Trophoblast cell (in vitro differentiated cells and primary cell): ENCODE results near the gene KIAA2012.
A peak's percentile ranks its signal among the peaks of the same experiment; 100 is the strongest.

Source experiments
- DNase-seq, 2 donors: peaks; one replicate each; pipeline ENCODE4 v3.0.0-alpha.2; 2016
- H2AFZ ChIP-seq: 2 replicates; pipeline ENCODE4 v1.6.1; 2013; ENCODE audit warnings: low read length, moderate library complexity, mild to moderate bottlenecking; ENCODE audit not compliant: insufficient read depth, poor library complexity
- H2AK5ac ChIP-seq: 2 replicates; pipeline ENCODE4 v1.6.1; 2013; ENCODE audit warnings: mild to moderate bottlenecking, low read length
- H2BK120ac ChIP-seq: 2 replicates; pipeline ENCODE4 v1.6.1; 2013; ENCODE audit warnings: low read length, mild to moderate bottlenecking, moderate library complexity; ENCODE audit not compliant: insufficient read depth, poor library complexity
- H2BK12ac ChIP-seq: 2 replicates; pipeline ENCODE4 v1.6.1; 2013; ENCODE audit warnings: mild to moderate bottlenecking, low read length, moderate library complexity
- H2BK5ac ChIP-seq: 2 replicates; pipeline ENCODE4 v1.6.1; 2013; ENCODE audit warnings: low read length, low read depth, moderate library complexity, mild to moderate bottlenecking; ENCODE audit not compliant: poor library complexity
- H3K14ac ChIP-seq: 2 replicates; pipeline ENCODE4 v1.6.1; 2013; ENCODE audit warnings: mild to moderate bottlenecking, low read length
- H3K18ac ChIP-seq: 2 replicates; pipeline ENCODE4 v1.6.1; 2013; ENCODE audit warnings: mild to moderate bottlenecking, low read length
- H3K23ac ChIP-seq: 2 replicates; pipeline ENCODE4 v1.6.1; 2013; ENCODE audit warnings: low read length
- H3K27ac ChIP-seq: 2 replicates; pipeline ENCODE4 v1.5.1; 2013; ENCODE audit warnings: low read depth, mild to moderate bottlenecking, inconsistent platforms, low read length, moderate library complexity
- H3K27me3 ChIP-seq: 2 replicates; pipeline ENCODE4 v1.6.1; 2013; ENCODE audit warnings: inconsistent platforms, mild to moderate bottlenecking, low read length, moderate library complexity; ENCODE audit not compliant: insufficient read depth
- H3K36me3 ChIP-seq, 2 experiments: 1 replicate in 1 of 2; 2 replicates in 1 of 2; pipeline ENCODE4 v1.6.1; 2013; ENCODE audit warnings: low read length in 2 of 2, mild to moderate bottlenecking in 2 of 2, moderate library complexity in 1 of 2; ENCODE audit not compliant: insufficient read depth in 2 of 2, control insufficient read depth in 1 of 2
- H3K4ac ChIP-seq: 2 replicates; pipeline ENCODE4 v1.6.1; 2013; ENCODE audit warnings: low read depth, mild to moderate bottlenecking, low read length, moderate library complexity
- H3K4me1 ChIP-seq, 2 experiments: 1 replicate in 1 of 2; 2 replicates in 1 of 2; pipeline ENCODE4 v1.6.1; 2013; ENCODE audit warnings: low read length in 2 of 2, mild to moderate bottlenecking in 2 of 2, moderate library complexity in 1 of 2; ENCODE audit not compliant: insufficient read depth in 2 of 2, control insufficient read depth in 1 of 2
- H3K4me2 ChIP-seq: 2 replicates; pipeline ENCODE4 v1.6.1; 2013; ENCODE audit warnings: inconsistent platforms, mild to moderate bottlenecking, low read length, moderate library complexity
- H3K4me3 ChIP-seq: 2 replicates; pipeline ENCODE4 v1.5.1; 2013; ENCODE audit warnings: mild to moderate bottlenecking, low read depth, low read length, inconsistent platforms
- H3K79me1 ChIP-seq: one replicate; pipeline ENCODE4 v1.6.1; 2013; ENCODE audit warnings: low read length
- H3K79me2 ChIP-seq: 2 replicates; pipeline ENCODE4 v1.6.1; 2013; ENCODE audit warnings: low read length, mild to moderate bottlenecking; ENCODE audit not compliant: control insufficient read depth, insufficient read depth, poor library complexity
- H3K9ac ChIP-seq: 2 replicates; pipeline ENCODE4 v1.6.1; 2013; ENCODE audit warnings: mild to moderate bottlenecking, low read length
- H3K9me3 ChIP-seq: 2 replicates; pipeline ENCODE4 v1.6.1; 2013; ENCODE audit warnings: low read depth, mild to moderate bottlenecking, control low read depth, inconsistent platforms, low read length; ENCODE audit not compliant: insufficient read depth
- H4K12ac ChIP-seq: 2 replicates; pipeline ENCODE4 v1.6.1; 2013; ENCODE audit warnings: low read depth, mild to moderate bottlenecking, low read length, moderate library complexity
- H4K8ac ChIP-seq: 2 replicates; pipeline ENCODE4 v1.6.1; 2013; ENCODE audit warnings: low read depth, mild to moderate bottlenecking, low read length, moderate library complexity
- H4K91ac ChIP-seq: one replicate; pipeline ENCODE4 v1.6.1; 2013; ENCODE audit warnings: low read depth, mild to moderate bottlenecking, low read length, moderate library complexity
- WGBS: extraction: QIAGEN DNeasy Blood & Tissue Kit; methylation state at CpG from one replicate; pipeline ENCODE4 v1.1.7; 2013; ENCODE audit warnings: missing lambda C conversion rate; ENCODE audit not compliant: insufficient read length, insufficient coverage; ENCODE audit errors: extremely low coverage; 5-methylcytosine and 5-hydroxymethylcytosine counted together

KIAA2012 gene

DNA sequence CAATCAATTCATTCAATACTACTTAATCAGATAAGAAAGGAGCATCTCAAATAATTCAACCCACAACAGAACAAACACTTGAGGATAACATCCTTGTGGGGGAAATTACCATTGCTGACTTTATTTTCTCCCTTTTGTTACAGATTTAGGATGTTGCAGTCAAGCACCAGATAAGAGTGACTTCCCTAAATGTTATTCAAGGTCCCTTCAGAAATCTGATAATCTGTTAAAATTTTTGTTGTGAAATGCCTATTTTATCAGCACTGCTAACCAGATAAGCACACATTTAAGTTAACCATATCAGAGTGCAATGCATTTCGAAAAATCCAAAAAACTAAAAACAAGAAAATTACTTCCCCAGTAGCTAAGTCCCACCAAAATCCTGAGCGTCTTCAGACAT lies 131.8 kb downstream of the KIAA2012 start:
- DNase-seq, result peak; percentile 8 to 86
- Histone ChIP-seq H3K79me1 (no peaks in the 10 kb centered on the region), H4K8ac (no peak overlapping the region), H3K36me3 (peaks cover 4 to 7% of the 10 kb centered on the region in 2 experiments), H3K4me1 (no peaks in the 10 kb centered on the region), H2BK5ac (no peak overlapping the region), H4K91ac (no peak overlapping the region), H2AFZ (no peak overlapping the region), H3K27ac (no peak overlapping the region), H2BK12ac (no peak overlapping the region), H3K4ac (no peak overlapping the region), H3K18ac (no peak overlapping the region), H2BK120ac (no peak overlapping the region), H3K27me3 (no peaks in the 10 kb centered on the region), H3K4me3 (no peak overlapping the region), H3K14ac (no peak overlapping the region), H2AK5ac (no peak overlapping the region), H3K4me2 (no peak overlapping the region), H3K23ac (no peak overlapping the region), H3K9me3 (no peaks in the 10 kb centered on the region), H3K9ac (no peak overlapping the region), H3K79me2 (no peaks in the 10 kb centered on the region), H4K12ac (no peak overlapping the region)
- WGBS, result no CpG with 5 or more reads among the region's 2 CpGs

DNA sequence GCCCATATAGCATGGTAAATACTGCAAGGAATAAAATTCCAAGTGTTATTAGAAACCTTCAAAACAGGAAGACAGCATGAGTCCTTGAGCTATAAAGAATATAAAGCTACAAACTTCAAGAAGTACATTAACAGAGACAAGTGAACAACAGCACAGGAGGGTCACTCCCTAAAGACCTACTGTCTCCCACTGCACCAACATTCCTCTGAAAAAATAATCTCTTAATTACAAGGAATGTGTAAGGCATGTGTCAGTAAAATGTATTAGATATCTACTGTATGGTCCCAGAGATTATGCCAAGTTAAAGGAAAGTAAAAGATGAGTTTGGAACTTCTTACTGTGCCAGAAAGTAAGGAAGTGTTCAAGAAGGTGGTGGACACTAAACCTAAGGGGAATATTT lies 135.5 kb downstream of the KIAA2012 start:
- H4K91ac ChIP-seq, result no peak overlapping the region
- peaks cover 5 to 7% of the 10 kb centered on the region in 2 experiments for H3K36me3 ChIP-seq
- H4K8ac ChIP-seq, result no peak overlapping the region
- H2BK12ac ChIP-seq, result no peak overlapping the region
- no peak overlapping the region for H3K4me2 ChIP-seq
- H3K23ac ChIP-seq, result no peak overlapping the region
- no peak overlapping the region for H2BK120ac ChIP-seq
- no peak overlapping the region for H2AK5ac ChIP-seq
- H2BK5ac ChIP-seq, result no peak overlapping the region
- no peak overlapping the region for H3K27ac ChIP-seq
- H3K9me3 ChIP-seq, result no peaks in the 10 kb centered on the region
- no peak overlapping the region for H3K4ac ChIP-seq
- H3K79me1 ChIP-seq, result no peaks in the 10 kb centered on the region
- H3K79me2 ChIP-seq, result no peaks in the 10 kb centered on the region
- no peak overlapping the region for H4K12ac ChIP-seq
- no peak overlapping the region for H3K18ac ChIP-seq
- no peaks in the 10 kb centered on the region for H3K4me1 ChIP-seq
- no peaks in the 10 kb centered on the region for H3K27me3 ChIP-seq
- H3K9ac ChIP-seq, result no peak overlapping the region
- H3K4me3 ChIP-seq, result no peak overlapping the region
- no peak overlapping the region for H3K14ac ChIP-seq
- no peak overlapping the region for H2AFZ ChIP-seq
- no peak for DNase-seq

DNA sequence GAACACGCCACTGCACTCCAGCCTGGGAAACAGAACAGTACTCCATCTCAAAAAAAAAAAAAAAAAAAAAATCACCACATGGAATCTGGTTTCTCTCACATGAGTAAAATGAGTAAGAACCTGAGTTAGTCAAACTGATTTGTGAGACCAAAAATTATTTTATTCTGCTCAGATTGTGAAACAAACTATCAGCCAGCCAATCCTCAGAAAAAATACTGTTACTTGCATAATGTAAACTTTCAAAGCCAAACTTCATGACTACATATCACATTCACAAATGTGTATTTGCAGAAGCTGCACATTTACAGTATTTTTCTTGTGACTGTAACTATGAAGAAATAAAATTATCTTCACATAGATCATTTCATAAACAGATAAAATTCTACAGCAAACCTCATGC lies 142.1 kb downstream of the KIAA2012 start:
- no peaks in the 10 kb centered on the region for H3K9me3 ChIP-seq
- H3K4me3 ChIP-seq, result no peak overlapping the region
- no peak overlapping the region for H3K14ac ChIP-seq
- no peak overlapping the region for H3K27ac ChIP-seq
- no peak overlapping the region for H3K9ac ChIP-seq
- no peak overlapping the region for H4K12ac ChIP-seq
- no peak overlapping the region for H4K91ac ChIP-seq
- no peak overlapping the region for H3K23ac ChIP-seq
- no peak overlapping the region for H3K4me2 ChIP-seq
- WGBS, result no CpG with 5 or more reads among the region's 1 CpG
- H3K4ac ChIP-seq, result no peak overlapping the region
- H2BK120ac ChIP-seq, result no peak overlapping the region
- H3K18ac ChIP-seq, result no peak overlapping the region
- H3K27me3 ChIP-seq, result no peaks in the 10 kb centered on the region
- no peak overlapping the region for H2BK12ac ChIP-seq
- no peaks in the 10 kb centered on the region for H3K79me2 ChIP-seq
- H3K36me3 ChIP-seq, result peaks cover 0 to 7% of the 10 kb centered on the region in 2 experiments
- H4K8ac ChIP-seq, result no peak overlapping the region
- no peak overlapping the region for H2AK5ac ChIP-seq
- DNase-seq, result no peak
- H2AFZ ChIP-seq, result no peak overlapping the region
- no peaks in the 10 kb centered on the region for H3K79me1 ChIP-seq
- H3K4me1 ChIP-seq, result no peaks in the 10 kb centered on the region
- H2BK5ac ChIP-seq, result no peak overlapping the region

DNA sequence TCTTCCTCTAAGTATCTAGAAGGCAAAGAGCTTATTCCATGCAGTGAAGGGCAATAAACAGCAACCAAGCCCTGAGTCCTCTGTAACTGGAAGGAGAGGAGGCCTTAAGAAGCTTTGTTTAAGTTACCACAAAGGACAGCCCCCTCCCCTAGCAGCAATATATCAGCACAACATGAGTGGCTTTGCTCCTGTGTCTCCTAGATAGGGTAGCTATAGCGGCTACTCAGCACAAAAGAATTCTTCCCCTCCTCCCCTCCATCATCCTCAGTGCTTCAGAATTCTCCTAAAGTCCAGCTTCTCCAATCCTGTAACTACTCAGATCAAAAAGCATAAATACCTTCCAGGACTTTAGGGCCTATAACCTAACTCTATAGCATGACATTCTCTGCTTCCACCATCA lies 148.8 kb downstream of the KIAA2012 start:
- H4K12ac ChIP-seq, result no peak overlapping the region
- no CpG with 5 or more reads among the region's 1 CpG for WGBS
- H4K91ac ChIP-seq, result no peak overlapping the region
- H3K36me3 ChIP-seq, result peaks cover 4 to 5% of the 10 kb centered on the region in 2 experiments
- no peak overlapping the region for H3K23ac ChIP-seq
- H3K27ac ChIP-seq, result no peak overlapping the region
- H4K8ac ChIP-seq, result no peak overlapping the region
- H2AFZ ChIP-seq, result no peak overlapping the region
- no peak overlapping the region for H3K18ac ChIP-seq
- H3K9ac ChIP-seq, result no peak overlapping the region
- no peaks in the 10 kb centered on the region for H3K9me3 ChIP-seq
- H2AK5ac ChIP-seq, result no peak overlapping the region
- no peak overlapping the region for H3K14ac ChIP-seq
- no peaks in the 10 kb centered on the region for H3K27me3 ChIP-seq
- no peak for DNase-seq
- no peaks in the 10 kb centered on the region for H3K79me1 ChIP-seq
- H3K4me3 ChIP-seq, result no peak overlapping the region
- no peaks in the 10 kb centered on the region for H3K79me2 ChIP-seq
- H2BK120ac ChIP-seq, result no peak overlapping the region
- no peak overlapping the region for H2BK5ac ChIP-seq
- H3K4me2 ChIP-seq, result no peak overlapping the region
- no peaks in the 10 kb centered on the region for H3K4me1 ChIP-seq
- no peak overlapping the region for H2BK12ac ChIP-seq
- no peak overlapping the region for H3K4ac ChIP-seq
